Spleen (tissue), 11 donors: Measurements from ENCODE around the gene SRSF12. TPM values are rescaled to one million over a fixed set of nuclear protein-coding genes. Genes with fewer than 3 reads are reported as not detected.

ENCODE experiments used
- DNase-seq: peaks from one replicate; pipeline ENCODE4 v3.0.0-alpha.2; 2020
- H3K27ac ChIP-seq, 8 donors: fragments of 200-600 bp; sonication (generic) in 7 of 8; 1 replicate in 4 of 8; 2 replicates in 4 of 8; pipeline versions ENCODE4 v1.5.0 to v1.8.0; 2016 to 2021; ENCODE audit warnings: inconsistent platforms in 4 of 8, mild to moderate bottlenecking in 4 of 8, moderate library complexity in 1 of 8
- H3K27me3 ChIP-seq, 7 donors: fragments of 200-600 bp; sonication (generic) in 6 of 7; replicated peaks in 1 of 7; 1 replicate in 4 of 7; 2 replicates in 3 of 7; pipeline versions ENCODE4 v1.5.0 to v1.8.0; 2016 to 2021; ENCODE audit warnings: inconsistent platforms in 3 of 7, mild to moderate bottlenecking in 1 of 7
- H3K36me3 ChIP-seq, 6 donors: fragments of 200-600 bp; sonication (generic) in 5 of 6; 1 replicate in 4 of 6; 2 replicates in 2 of 6; pipeline versions ENCODE4 v1.5.0 to v1.8.0; 2016 to 2021; ENCODE audit warnings: inconsistent platforms in 2 of 6
- H3K4me1 ChIP-seq, 6 donors: fragments of 200-600 bp; sonication (generic) in 5 of 6; 1 replicate in 3 of 6; 2 replicates in 3 of 6; pipeline versions ENCODE4 v1.5.0 to v1.8.0; 2016 to 2021; ENCODE audit warnings: inconsistent platforms in 3 of 6
- H3K4me3 ChIP-seq, 8 donors: fragments of 200-600 bp; sonication (generic) in 7 of 8; 1 replicate in 4 of 8; 2 replicates in 4 of 8; pipeline versions ENCODE4 v1.5.0 to v1.8.0; 2016 to 2021; ENCODE audit warnings: inconsistent platforms in 4 of 8, mild to moderate bottlenecking in 4 of 8, moderate library complexity in 2 of 8
- H3K9me3 ChIP-seq, 8 donors: fragments of 200-600 bp; sonication (generic) in 7 of 8; 1 replicate in 4 of 8; 2 replicates in 4 of 8; pipeline versions ENCODE4 v1.5.0 to v1.8.0; 2016 to 2021; ENCODE audit warnings: inconsistent platforms in 4 of 8
- POLR2A ChIP-seq, 3 donors: fragments of 450-650 bp; IDR thresholded peaks; one replicate each; pipeline ENCODE4 v1.5.1; 2017; ENCODE audit warnings: antibody characterized with exemption in 3 of 3, mild to moderate bottlenecking in 1 of 3
- POLR2AphosphoS5 ChIP-seq, 3 donors: sonication (generic); formaldehyde crosslinking; IDR thresholded peaks; one replicate each; pipeline ENCODE4 v1.5.1; 2017; ENCODE audit warnings: antibody characterized with exemption in 3 of 3
- WGBS, 5 donors: extraction: QIAGEN DNeasy Blood & Tissue Kit in 3 of 5; methylation state at CpG; one replicate each; pipeline versions ENCODE4 v1.1.5 to v1.1.7; 2013 to 2018; 5-methylcytosine and 5-hydroxymethylcytosine counted together
- intact Hi-C: fragments of 100-400 bp; cut with DNase I; formaldehyde crosslinking; loops from one replicate; pipeline ENCODE4 v1.15.0; 2023; ENCODE audit warnings: low total_unique reads
- polyA plus RNA-seq, 3 donors: library from polyadenylated mRNA; stranded (reverse); fragments of 200-250 nt; gene quantifications; one replicate each; pipeline ENCODE4 v1.2.1, GENCODE V29; 2013
- total RNA-seq, 7 donors: library from RNA; depleted of rRNA in 3 of 7; stranded (reverse); fragments of >200 nt in 3 of 7; fragmentation: NEBNext Ultra II Directional in 4 of 7; extraction: Animal tissue kit (Norgen Biotek cat#: 25700) in 4 of 7; gene quantifications; one replicate each; pipeline versions ENCODE4 v1.1.0 to v1.2.1, GENCODE V29; 2016 to 2021
- TF ChIP-seq, protein P1 (sequence below), 11 experiments: fragments of 200-600 bp in 7 of 11; fragments of 450-650 bp in 4 of 11; sonication (generic) in 4 of 11; IDR thresholded peaks in 8 of 11; conservative IDR thresholded peaks in 3 of 11; 1 replicate in 7 of 11; 2 replicates in 4 of 11; pipeline versions ENCODE4 v1.4.0 to v1.8.0; 2016 to 2021; ENCODE audit warnings: antibody characterized with exemption in 11 of 11, inconsistent platforms in 4 of 11, mild to moderate bottlenecking in 1 of 11
- donor health status: healthy with polysubstance abuse.
- donor health status: DM: no; HTN: no; CAD: no; lungs with moderate emphysema.
- donor health status: DM: no; HTN: no; CAD: no.
- donor health status: Bipolar disorder and iron deficiency.
- donor health status: healthy.
- donor health status: DM: no; HTN: no; CAD: no.
- donor health status: DM: yes; HTN: yes; CAD: no.

Gene SRSF12
- total and polyA plus RNA-seq, 10 donors: 0.09 to 0.40 (median 0.12) TPM; not detected in 4

DNA sequence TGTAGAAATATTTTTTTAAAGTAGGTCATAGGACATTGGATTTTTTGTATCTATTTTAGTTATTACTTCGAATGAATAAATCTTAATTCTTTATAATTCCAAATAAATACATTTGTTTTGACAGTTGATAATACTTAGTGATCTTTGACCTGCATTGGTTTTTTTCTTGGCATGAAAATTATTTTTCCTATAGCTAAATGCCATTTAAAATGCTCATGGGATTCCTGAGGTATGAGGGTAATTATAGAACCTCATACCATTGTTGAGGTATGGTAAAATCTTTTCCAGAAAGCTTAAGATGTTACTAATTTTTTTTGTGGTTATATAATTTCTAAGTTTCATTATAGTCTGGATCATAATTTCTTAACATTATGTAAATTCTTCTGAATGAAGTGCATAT is 36.3 kb upstream of the SRSF12 start:
- TF ChIP-seq POLR2AphosphoS5 (IDR thresholded peaks at IDR 0.05) (no peak), POLR2A (IDR thresholded peaks at IDR 0.05) (no peak)
- TF ChIP-seq, protein P1, sequence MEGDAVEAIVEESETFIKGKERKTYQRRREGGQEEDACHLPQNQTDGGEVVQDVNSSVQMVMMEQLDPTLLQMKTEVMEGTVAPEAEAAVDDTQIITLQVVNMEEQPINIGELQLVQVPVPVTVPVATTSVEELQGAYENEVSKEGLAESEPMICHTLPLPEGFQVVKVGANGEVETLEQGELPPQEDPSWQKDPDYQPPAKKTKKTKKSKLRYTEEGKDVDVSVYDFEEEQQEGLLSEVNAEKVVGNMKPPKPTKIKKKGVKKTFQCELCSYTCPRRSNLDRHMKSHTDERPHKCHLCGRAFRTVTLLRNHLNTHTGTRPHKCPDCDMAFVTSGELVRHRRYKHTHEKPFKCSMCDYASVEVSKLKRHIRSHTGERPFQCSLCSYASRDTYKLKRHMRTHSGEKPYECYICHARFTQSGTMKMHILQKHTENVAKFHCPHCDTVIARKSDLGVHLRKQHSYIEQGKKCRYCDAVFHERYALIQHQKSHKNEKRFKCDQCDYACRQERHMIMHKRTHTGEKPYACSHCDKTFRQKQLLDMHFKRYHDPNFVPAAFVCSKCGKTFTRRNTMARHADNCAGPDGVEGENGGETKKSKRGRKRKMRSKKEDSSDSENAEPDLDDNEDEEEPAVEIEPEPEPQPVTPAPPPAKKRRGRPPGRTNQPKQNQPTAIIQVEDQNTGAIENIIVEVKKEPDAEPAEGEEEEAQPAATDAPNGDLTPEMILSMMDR (IDR thresholded peaks at IDR 0.05 in 8 of 11, conservative IDR thresholded peaks at IDR 0.05 in 3 of 11): no peak
- WGBS, 5 donors: 91 to 98% (median 96%) methylated on average over 1 of the region's 1 CpG

DNA sequence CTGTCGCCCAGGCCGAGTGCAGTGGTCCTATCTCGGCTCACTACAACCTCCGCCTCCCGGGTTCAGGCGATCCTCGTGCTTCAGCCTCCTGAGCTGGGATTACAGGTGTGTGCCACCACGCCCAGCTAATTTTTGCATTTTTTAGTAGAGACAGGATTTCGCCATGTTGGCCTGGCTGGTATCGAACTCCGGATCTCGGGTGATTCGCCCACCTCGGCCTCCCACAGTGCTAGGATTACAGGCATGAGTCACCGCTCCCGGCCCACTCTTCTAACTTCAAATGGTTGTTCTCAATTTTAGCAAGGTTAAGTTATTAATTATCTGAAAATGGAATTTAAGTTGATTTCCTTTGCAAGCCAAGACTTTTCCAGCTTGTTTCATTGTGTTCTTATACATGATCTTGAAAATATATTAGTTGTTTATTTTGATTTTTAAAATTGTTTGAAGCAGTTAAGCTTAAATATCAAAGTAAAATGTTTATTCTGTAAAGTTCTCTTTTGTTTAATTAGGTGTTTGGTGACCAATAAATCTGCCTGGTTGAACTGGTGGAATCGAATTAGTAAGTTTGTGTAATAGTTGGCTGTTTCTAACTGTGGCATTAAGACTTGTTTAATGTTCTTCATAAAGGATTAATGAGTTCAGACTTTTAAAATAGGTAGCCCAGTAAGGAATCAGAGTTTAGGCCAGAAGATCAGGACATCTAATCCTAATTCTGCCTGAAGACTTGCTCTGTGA is 30.3 kb upstream of the SRSF12 start:
- intact Hi-C loops: loop anchor here (10.0 kb wide), 2 partner anchors 63 to 163 kb away; partner anchors contain the start of gene PNRC1
- DNase-seq: no peak

More for the DNA sequence above, 36.3 kb upstream of the SRSF12 start:
- Histone ChIP-seq H3K36me3 (peaks cover 0 to 65% (median 0%) of the 10 kb centered on the region in 6 donors), H3K27me3 (no peaks in the 10 kb centered on the region), H3K9me3 (no peaks in the 10 kb centered on the region), H3K27ac (no peak overlapping the region), H3K4me1 (no peaks in the 10 kb centered on the region), H3K4me3 (no peak overlapping the region)
- no peak for DNase-seq
- intact Hi-C loops: no loop called here

DNA sequence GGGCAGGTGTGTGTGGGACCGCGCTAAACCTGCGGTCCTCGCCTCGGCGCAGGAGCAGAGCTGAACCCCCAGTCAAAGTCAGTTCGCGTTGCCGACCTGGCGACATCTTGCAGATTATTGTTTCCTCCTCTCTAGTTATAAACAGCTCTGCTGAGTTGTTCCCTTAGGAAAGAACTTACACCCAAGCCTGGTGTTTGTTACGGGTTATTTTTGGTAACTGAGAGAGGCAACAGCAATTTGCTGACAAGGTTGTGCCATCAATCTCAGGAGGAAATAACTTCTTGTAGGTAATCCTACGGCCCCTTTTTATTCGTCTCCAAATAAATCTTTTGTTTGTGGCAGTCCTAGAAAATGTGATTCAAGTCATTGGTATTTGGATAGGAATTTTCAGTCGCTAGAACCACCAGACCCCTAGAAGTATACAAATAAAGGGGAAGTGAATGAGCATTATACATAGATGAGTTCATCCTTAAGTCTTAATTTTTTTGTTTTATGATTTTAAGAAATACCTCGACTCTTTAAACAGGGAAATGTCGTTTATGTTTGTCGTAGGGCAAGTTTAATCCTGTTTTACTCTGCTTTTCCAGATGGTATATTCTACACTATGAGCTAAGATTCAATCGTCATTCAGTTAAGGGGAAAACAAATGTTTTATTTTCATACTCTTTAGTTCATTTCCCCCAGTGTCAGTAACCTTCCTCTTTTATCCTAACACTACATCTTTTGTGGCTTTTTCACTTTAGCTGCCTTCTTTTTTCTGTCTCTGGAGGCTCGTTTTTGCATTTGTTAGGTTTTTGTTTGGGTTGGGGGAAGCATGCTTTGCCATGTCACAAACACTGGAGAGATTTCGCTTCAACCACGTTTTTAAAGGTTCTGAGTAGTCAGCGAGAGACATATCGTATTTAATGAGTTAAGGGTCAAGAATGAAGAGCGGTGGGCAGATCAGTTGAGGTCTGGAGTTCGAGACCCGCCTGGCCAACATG is 29.1 kb upstream of the SRSF12 start:
- Histone ChIP-seq H3K4me1 (peaks cover 3 to 34% (median 17%) of the 10 kb centered on the region in 6 donors), H3K27me3 (no peaks in the 10 kb centered on the region), H3K27ac (peak overlapping the region; percentile 66 to 86 (median 82)), H3K4me3 (peak overlapping the region; percentile 70 to 97 (median 86)), H3K36me3 (peaks cover 0 to 22% (median 0%) of the 10 kb centered on the region in 6 donors), H3K9me3 (no peaks in the 10 kb centered on the region)
- intact Hi-C loops: loop anchor here (10.0 kb wide), 2 partner anchors 62 to 162 kb away; partner anchors contain the start of gene PNRC1
- WGBS, 5 donors: 27 to 45% (median 28%) methylated on average over 17 to 26 of the region's 26 CpGs
- no peak for DNase-seq
- TF ChIP-seq POLR2AphosphoS5 (IDR thresholded peaks at IDR 0.05) (no peak), POLR2A (IDR thresholded peaks at IDR 0.05) (no peak)
- TF ChIP-seq, protein P1 (IDR thresholded peaks at IDR 0.05 in 8 of 11, conservative IDR thresholded peaks at IDR 0.05 in 3 of 11): no peak

More for the DNA sequence above, 30.3 kb upstream of the SRSF12 start:
- Histone ChIP-seq H3K27me3 (no peaks in the 10 kb centered on the region), H3K9me3 (no peaks in the 10 kb centered on the region), H3K4me1 (peaks cover 3 to 34% (median 17%) of the 10 kb centered on the region in 6 donors), H3K27ac (no peak overlapping the region), H3K36me3 (peaks cover 0 to 30% (median 0%) of the 10 kb centered on the region in 6 donors), H3K4me3 (no peak overlapping the region)
- no peak for TF ChIP-seq POLR2A (IDR thresholded peaks at IDR 0.05)
- no peak for TF ChIP-seq POLR2AphosphoS5 (IDR thresholded peaks at IDR 0.05)
- TF ChIP-seq, protein P1 (IDR thresholded peaks at IDR 0.05 in 8 of 11, conservative IDR thresholded peaks at IDR 0.05 in 3 of 11): no peak
- WGBS, 5 donors: 91 to 96% (median 93%) methylated on average over 17 of the region's 17 CpGs
